ENCODE data around the gene AKT3.

The AKT3 gene

DNA sequence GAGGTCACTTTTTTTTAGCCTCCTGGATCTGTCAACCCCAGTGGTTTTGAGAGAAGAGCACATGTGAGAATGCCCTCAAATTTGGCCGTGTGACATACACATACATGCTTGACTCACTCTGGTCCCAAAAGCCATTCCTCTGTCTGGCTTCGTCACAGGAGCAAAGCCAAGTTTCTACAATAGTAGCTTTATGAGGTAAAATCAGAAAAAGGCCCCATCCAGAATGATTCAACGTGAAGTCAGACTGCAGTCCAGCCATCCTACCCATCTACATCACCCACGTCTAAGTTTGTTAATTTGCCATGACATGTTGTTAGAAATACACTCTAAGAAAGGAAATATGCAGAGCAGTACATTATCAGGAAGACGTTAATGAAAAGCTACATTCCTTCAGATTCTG lies 349.0 kb downstream of the AKT3 start:
- DNase-seq = no peak

DNA sequence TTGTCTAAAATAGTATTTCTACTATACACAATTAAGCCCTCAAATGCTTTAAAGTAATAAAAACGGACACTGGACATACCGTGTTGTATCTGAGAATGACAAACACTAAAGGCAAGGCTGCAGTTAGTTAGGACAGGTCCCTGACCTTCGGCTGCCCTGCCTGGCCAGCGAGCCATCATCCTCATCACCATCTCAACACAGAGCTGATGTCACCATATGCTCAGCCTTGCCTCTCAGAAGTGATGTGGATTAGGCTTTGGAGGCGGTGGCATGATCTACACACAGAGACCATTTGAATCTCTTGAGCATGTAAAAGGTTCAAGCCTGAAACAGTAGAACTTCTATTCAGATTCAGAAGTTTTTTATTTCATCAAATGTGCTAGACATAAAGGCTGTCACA lies 349.5 kb downstream of the AKT3 start:
- DNase-seq = no peak

DNA sequence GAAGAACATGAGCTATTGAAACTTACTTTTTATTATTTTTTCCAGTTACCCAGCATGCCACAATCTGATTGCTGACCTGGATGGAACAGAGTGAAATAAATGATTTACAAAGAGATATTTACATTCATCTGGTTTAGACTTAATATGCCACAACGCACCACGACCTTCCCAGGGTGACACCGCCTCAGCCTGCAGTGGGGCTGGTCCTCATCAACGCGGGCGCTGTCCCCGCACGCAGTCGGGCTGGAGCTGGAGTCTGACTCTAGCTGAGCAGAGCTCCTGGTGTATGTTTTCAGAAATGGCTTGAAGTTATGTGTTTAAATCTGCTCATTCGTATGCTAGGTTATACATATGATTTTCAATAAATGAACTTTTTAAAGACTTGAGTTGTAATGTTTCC lies 350.3 kb downstream of the AKT3 start:
- DNase-seq = no peak

DNA sequence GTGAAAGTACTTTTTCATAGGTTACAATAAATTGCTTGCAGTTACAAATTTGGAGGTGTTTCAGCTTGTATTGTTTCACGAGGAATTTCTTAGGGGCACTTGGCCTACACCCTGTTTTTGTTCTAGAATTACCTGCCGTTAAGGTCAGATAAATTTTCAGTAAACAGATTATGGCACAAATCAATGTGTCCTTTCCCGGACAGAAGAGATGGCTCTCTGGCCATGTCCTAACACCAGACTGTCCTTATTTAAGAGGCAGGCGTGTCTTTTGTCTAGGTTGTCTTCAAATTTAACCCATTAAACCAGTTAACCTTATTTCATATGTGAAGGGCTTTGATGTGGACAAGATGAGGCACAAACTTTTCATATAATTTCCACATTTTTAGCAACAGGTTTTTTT lies 350.8 kb downstream of the AKT3 start:
- DNase-seq = no peak

DNA sequence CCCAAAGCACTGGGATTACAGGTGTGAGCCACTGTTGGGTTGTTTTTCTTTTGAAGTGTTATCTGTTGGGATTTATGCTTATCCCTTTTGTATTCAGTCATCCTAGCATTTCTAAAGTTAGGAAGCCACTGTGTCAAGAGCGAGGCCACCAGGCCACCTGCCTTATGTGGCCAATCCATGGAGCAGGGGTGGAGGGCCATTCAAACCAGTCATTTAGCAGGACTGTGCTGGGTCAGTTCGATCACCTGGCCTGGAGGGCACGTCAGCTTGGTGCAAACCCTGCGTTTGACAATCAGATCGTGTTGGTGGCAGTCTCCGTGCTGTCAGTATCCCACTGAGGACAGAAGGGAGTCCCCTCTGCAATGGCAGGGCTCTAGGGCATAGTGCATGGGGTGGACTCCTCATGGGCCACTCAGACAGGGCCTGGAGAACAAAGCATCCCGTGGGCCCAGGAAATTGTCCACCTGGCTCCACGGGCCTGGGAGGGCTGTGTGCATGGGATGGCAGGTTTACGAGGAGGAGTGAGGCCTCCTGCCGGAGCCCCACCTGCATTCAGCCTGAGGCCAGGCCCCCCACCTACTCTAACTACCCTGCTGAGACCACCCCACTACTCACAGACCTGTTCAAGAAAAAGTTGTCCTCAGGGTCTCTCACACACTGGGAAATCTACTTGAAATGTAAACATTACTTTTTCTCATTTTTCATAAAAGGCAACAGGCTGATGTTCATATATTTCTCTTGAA lies 351.9 kb downstream of the AKT3 start:
- no peak for DNase-seq

DNA sequence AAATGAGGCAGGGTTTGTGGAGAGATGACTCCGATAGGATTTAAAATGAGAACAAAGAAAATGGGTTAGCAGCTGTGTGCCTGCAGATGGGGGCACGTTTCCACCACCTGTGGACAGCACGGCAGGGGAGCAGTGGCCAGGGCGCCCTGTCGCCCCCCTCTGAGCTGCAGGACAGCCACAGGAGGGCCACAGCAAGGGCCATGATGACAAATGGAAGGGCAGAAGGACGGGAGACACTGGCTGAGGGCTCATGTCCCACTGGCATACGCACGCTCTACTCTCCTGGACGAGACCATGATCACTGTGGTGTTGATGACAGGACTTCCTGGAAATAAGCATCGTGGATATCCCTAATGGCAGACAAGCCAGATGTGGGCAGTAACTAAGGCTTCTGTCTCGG lies 353.2 kb downstream of the AKT3 start:
- no peak for DNase-seq

DNA sequence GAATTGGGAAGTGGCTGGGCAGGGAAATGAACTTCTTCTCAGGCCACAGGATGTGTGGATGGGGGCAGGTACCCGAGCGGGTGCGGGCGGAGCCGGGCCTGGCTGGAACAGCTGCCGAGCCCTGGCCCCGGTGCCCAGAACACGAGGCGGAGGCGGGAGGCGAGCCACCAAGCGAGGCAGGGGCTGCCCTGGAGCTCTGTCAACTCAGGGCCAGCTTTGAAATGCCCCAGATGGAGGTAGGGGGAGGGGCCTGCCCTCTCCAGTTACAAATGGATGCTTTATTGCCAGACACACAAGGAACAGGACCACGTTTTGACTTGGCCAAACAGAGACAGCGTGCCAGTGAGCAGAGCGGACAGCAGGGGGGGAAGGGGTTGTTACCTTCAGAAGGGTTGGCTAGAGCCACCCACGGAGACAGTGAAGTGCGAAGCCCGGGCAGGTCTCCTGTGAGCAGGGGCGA lies 353.8 kb downstream of the AKT3 start:
- DNase-seq = no peak

DNA sequence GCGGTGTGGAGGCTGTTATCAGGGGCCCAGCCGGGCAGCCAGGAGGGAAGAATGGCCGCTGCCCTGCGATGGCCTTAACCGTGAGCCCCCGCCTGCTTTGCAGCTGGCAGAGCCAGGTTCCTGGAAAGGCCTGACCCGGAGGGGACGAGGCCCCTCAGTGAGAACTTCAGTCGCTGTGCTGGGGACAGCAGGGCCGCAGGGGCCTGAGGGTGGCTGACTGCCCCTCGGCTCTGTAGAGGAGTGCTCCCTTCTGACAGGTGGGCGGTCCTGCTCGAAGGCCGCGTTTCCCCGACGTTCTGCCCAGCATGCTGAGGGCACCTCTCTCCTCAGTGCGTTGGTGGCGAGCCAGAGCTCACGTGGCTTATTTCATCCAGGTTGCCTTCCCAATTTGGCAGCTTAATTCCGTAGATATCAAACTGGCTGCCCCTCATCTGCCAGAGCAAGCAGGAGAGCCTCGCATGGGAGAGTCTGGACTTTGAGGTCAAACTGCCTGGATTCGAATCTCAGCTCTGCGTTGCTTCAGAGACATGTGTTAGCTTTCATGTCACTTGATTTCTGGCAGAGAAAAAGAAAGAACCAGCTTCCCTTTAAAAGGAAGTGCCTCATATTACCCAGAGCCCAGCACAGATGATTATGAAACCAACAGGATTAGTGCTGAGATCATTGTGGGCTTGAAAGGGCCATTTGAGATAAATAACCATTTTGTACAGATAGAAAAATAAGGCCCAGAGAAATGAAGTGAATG lies 354.4 kb downstream of the AKT3 start:
- no peak for DNase-seq

DNA sequence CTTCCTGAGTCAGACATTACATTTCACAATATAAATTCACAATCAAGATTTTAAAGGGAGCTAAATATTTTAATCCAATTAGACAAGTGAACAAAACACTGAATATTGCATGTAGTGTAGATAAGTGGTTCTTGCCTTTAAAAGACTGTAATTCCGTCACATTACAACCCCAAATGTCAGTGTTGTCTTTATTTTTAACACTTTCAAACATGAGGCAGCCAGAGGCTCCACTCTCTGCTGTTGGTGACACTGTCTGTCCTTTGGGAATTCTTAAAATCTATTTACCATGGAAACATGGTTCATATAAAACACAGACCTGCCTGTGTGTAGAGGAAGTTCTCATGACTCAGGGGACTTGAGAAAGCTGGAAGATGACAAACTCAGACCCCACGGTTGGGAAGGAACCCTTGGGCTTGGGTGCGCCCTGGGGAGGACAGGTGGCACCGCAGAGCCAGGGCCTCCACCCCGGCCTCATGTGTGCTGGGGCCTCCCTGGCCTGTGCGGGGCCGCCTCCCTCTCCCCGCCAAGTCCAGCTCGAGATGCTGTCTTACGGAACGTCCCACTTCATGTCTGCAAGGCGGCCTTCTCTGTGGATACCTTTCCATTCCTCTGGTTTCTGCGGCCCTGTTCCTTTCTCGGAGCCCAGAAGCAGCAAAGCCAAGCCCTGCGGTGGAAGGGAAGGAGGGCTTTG lies 355.2 kb downstream of the AKT3 start:
- DNase-seq = no peak

DNA sequence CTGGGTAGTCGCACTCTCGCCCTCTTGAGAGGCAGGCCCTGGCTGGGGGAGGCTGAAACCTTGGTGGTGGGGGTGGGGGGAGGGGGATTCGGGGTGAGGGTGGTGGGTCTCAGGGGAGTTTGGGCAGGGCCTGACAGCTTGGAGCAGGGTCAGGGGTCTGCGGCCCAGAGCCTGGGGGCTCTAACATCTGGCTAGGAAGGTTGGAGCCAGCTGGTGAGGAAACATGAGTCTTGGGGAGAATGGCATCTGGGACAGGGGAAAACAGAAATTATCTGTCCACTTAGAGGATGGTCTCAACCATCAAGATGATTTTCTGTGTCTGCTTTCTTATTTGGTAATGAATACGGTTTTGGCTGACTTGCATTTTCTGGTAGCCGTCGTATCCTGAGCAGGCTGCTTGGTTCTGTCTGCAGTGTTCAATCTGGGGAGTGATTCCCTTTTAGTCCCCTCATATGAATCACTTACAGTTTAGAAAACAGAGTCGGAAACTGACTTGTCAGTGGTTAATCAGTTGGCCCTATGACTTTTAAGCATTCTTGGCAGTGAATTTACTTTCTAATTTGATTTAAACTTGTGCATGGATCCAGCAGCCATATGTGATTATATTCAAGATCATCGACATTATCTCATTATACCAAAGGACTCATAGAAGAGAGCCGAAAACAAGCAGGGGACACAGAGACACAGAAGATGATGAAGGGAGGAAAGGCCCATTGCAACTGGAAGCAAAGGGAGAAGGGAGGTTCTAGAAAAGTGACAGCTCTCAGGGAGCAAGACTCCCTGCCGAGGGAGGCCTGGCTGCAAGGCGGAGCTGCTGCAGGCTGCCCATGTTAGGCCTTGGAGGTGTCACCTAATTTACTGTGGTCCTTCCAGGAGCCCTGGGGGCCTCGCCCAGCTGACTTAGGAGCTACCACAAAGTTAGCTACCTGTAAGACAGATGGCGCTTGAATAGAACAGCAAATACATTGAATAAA lies 356.6 kb downstream of the AKT3 start:
- DNase-seq = no peak

DNA sequence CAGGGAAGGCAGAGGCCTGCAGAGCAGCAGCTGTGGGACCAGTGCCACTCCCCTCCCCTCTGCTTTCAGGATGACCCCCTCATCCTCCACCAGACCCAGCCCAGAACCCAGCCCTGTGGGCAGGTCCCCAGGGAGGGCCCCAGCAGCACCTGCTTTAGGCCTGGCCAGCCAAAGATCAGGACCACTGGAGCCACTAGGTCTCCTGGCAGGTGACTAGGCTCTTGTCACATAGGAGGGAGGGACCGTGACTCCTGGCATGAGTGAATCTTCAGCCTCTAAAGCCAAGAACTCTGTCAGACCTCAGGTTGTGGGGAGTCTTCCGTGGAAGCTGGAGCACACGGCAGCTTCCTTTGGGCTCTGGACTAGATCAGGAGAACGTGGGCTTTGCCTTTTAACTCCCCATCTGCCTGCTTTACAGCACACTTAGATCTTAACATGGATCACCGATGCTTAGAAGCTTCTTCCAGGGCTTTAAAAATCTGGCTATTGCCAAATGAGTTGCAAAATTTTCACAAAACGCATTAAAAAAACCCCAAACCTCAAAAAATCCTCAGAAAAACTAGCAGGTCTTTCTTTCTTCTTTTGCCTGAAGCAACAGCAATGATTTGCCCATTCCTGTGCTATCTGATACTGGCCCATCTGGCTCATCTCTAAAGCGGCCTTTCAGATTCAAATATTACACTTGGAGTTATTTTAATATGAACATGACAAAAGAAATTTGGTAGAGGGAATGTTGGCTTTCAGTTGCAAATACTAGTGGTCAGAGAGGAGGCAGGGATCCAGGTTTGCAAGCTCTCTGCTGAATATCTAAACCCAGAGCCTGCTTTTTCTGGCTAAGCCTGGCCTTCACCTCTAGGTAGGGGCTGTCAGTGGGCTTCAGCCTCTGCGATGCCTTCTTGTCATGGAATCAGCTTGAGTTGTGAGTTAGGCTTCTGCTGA lies 359.0 kb downstream of the AKT3 start:
- no peak for DNase-seq

DNA sequence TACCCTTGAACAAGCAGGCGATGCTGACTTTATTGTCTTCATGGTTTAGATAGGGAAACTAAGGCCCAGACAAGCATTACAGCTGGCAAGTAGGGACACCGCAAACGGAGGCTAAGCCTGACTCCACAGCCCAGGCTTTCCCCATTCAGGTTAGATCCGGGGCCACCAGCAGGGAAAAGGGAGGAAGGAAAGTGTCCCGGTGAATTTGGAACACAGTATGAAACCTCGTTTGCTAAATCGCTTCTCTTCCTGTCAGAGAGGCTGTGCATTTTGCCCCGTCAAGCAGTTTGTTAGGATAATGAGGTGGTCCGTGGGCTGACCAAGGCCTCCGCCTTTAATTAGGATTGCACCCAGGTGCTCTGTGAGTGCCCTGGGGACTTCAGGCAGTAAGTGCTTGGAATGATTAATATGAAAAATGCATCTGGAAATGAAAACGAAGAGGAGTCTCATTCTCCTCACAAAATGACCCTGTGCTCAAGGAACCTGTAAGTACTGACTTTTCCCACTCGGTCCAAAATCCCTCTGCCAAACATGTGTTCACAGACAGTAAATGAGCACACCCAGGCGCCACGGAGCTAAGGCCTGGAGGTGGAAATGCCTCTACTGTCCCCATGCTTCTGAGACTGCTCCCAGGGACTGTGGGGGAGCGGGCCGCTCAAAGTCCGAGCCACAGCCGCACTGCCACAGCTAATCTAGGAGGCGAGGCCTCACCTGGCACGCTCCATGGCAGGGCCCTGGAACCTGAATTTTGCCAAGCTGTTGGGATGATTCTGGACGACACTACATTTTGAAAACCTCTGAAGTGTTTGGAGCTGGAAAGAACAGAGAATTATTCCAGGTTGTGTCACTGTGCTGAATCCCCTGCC lies 360.1 kb downstream of the AKT3 start:
- DNase-seq = no peak

DNA sequence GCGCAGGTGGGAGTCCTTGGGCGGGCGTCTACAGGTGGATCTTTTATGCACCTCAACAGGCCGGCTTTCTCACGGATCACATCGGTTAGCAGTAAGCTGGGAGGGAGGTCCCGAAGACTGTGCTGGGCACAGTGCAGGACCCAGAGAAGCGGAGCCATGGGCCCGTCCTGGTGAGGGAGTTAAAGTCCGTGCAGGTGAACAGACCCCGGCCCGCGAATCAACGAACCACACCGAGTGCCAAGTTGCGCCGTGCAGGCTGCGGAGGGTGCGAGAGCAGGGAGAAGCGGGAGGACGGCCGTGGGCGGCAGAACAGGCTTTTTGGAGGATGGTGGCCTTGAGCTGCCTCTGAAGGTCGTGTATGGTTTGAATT lies 360.9 kb downstream of the AKT3 start:
- no peak for DNase-seq

DNA sequence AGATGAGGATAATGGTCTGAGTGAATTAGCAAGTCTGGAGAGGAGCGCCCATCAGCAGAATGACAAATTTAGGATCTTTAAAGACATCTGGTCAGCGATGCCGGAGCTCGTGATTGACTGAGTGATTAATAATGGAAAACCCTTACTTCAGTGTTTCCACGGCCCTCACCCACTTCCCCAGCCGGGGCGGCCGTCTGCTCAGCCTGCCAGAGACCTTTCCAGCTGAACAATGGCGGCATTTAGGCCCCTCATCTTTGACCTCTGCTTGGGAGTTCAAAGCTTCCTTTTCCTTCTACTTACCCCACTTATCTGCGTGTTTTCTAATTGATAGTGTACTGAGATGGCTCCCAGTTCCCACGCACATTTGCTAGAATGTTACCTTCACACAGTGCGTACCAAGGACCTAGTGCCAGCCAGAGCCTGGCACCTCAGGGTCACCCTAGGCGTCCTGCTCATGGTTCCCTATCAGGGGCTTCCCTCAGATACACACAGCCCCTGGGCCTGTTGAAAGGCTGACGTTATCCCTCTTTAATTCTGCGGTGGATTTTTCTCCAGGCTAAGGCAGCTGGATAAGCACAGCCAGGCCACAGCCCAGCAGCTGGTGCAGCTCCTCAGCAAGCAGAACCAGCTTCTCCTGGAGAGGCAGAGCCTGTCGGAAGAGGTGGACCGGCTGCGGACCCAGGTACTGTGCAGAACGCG lies 361.4 kb downstream of the AKT3 start:
- no peak for DNase-seq

DNA sequence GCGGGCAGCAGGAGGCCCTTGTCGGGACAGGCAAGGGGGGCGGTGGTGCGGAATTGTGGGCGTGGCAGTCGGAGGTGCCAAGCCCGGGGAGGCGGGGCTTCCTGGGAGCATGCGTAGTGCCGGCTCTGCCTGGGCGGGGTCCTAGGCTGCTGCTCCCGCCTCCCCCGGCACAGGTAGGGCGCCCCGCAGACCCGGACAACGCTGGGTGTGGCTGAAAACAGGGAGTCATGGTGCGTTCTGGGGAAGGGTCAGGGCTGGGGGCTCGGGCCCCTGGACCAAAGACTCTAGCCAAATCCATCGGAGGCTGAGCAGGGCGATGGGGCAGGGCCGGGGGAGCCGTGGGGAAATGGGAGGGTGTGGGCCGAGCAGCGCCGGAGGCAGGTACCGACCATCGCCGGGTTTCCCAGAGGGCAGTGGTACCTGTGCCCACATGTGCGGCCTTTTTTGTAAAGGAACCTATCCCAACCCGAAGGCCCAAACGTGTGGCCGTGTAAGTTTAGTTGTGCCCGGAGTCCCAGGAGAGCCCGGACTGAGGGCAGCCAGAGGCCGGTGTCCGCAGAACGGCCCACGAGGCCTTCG lies 362.3 kb downstream of the AKT3 start:
- no peak for DNase-seq

DNA sequence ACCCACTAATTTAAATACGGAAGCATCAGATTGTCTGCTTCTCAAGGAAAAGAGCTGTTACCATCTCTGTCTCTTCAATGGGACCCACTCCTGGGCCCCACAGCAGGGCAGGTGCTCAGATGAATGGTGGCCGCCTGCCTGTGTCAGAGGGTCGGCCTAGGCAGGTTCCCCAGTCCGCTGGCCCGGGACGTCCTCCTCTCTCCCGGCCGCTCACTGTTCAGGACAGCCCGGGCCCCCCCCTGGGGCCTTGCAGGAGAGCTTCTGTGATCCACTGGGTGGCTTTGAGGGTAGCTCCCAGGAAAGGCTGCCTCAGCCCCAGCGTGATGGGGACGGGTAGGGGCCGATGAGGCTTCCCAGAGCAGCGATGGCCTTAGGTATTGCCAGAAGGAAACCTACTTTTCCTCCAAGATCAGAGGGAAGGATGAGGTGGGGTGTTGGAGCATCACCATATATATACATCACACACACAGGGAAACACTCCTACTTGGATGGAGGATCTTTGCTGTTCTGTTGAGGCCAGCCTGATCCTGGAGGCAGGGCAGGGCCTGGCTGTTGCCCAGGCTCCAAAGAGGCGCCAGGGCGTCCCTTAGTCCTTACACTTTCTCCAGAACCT lies 362.9 kb downstream of the AKT3 start:
- no peak for DNase-seq

DNA sequence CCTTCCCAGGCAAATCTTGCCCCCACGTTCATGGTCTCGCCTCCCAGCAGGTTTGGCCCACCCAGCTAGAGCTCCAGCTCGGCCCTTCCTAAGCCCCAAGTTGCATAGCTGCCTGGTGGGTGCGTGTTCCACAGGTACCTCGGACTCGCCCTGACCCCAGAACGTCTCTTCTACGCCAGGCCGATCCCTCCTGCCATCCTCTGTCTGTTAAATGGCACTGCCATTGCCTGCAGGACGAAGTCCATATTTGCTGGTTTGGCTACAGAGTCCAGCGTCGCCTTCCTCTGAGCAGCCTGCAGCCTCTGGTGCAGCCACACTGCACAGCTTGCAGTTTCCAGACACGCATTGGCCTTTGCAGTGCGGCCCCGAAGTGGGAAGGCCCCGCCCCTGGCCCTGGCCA lies 366.1 kb downstream of the AKT3 start:
- DNase-seq = no peak

DNA sequence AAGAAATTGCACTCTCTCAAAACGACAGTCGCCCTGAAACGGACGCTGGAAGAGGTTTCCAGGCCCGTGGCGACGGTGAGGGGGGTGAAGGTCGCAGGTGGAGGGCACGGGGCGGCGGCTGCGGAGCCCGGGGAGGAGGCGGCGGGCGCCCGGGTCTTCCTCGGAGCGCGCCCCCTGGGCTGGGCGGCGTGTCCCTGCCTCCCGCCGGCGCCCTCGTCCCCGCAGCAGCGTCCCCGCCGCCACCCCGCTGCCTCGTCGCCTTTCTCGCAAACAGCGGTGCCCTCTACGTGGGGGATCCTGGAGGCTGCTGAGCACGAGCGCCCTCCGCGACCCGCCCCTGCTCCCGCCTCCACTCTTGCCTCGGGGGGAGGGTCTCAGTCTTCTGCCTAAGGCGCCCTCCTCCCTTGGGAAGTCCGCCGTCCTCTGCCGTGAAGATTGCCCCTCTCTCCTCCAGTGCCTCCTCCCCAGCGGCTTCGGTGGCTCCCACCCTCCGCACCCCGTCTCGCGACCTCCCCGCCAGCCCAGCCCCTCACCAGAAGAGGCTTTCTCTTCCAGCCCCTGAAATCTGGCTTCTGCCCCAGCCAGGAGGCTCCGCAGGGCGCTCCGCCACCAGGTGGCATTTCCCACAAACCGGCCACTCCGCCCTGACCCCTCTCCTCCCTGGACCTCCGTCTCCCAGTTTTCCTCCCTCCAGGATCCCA lies 366.8 kb downstream of the AKT3 start:
- peak in 1 of 2 experiments; percentile 7 for DNase-seq
